Measurements from ENCODE around the gene MARCHF10.
"Not testable (repeated sequence)": the region's sequence is repeated elsewhere in the genome, so short reads cannot be mapped to it uniquely, and the experiment has no call there.

Gene MARCHF10

DNA sequence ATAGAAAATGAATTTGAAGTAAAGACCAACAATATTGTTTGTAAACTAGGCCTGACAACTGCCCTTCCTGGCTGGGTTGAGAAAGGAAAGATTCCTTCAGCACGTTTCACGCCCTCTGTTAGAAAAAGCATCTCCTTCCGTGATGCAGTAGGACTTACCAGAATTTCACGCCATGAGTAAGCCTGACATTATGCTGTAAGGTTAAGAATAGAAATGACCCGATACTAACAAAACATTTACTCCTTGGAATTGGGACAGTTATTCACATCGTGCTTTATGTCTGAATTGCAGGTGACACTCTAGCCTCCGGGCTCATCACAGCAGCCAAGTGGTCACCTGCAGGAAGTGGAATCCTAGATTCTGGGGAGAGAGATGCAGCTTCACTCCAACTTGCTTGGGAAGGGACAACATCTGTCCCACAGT, 17.5 kb downstream of the MARCHF10 start:
- H3K27ac ChIP-seq = no peak overlapping the region
- no peaks in the 10 kb centered on the region for H3K9me3 ChIP-seq
- H3K36me3 ChIP-seq = no peaks in the 10 kb centered on the region
- H3K4me1 ChIP-seq = peaks cover 10% of the 10 kb centered on the region
- H3K9ac ChIP-seq = no peak overlapping the region
- TF ChIP-seq Cebpa-rat (IDR thresholded peaks at IDR 0.05) = no peak
- H3K4me3 ChIP-seq = no peak overlapping the region
- no peak overlapping the region for H3K4me2 ChIP-seq
- H4K20me1 ChIP-seq = no peaks in the 10 kb centered on the region
- no peaks in the 10 kb centered on the region for H3K27me3 ChIP-seq

DNA sequence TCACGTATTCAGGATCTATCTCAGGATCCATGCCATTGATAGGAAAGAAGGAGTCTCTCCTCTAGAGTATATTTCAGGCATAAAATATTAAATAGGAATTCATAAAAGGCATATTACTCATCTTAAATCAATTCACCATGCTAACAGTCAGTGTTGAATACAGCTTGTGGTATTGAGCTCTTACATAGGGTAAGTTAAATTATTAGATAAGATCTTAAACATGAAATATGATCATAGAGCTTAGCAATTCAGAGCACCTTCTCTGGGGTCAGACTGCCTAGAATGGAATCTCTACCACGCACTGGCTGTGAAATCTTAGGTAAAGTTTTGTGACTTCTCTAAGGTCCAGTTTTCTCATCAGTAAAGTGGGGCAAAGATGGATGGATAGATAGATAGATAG, 20.7 kb downstream of the MARCHF10 start:
- Histone ChIP-seq H3K27me3 (no peaks in the 10 kb centered on the region), H4K20me1 (no peaks in the 10 kb centered on the region), H3K9me3 (peaks cover 8% of the 10 kb centered on the region), H3K36me3 (no peaks in the 10 kb centered on the region), H3K4me2 (no peak overlapping the region), H3K4me1 (no peaks in the 10 kb centered on the region), H3K27ac (no peak overlapping the region), H3K9ac (no peak overlapping the region), H3K4me3 (no peak overlapping the region)
- TF ChIP-seq Cebpa-rat (IDR thresholded peaks at IDR 0.05) = no peak

GRCh38 chr17:62786646-62787045, 21.5 kb downstream of the MARCHF10 start:
- no peaks in the 10 kb centered on the region for H3K4me1 ChIP-seq
- H3K27ac ChIP-seq = no peak overlapping the region
- H3K4me2 ChIP-seq = no peak overlapping the region
- H4K20me1 ChIP-seq = no peaks in the 10 kb centered on the region
- no peak for TF ChIP-seq Cebpa-rat (IDR thresholded peaks at IDR 0.05)
- H3K9ac ChIP-seq = no peak overlapping the region
- peaks cover 15% of the 10 kb centered on the region for H3K9me3 ChIP-seq
- no peaks in the 10 kb centered on the region for H3K36me3 ChIP-seq
- H3K4me3 ChIP-seq = no peak overlapping the region
- H3K27me3 ChIP-seq = no peaks in the 10 kb centered on the region

GRCh38 chr17:62785983-62786382, 22.1 kb downstream of the MARCHF10 start:
- not testable (repeated sequence) for H3K4me1 ChIP-seq, H3K27ac ChIP-seq, H4K20me1 ChIP-seq, H3K4me2 ChIP-seq, H3K4me3 ChIP-seq, H3K27me3 ChIP-seq, H3K9ac ChIP-seq, H3K36me3 ChIP-seq
- H3K9me3 ChIP-seq = peaks cover 16% of the 10 kb centered on the region

- Histone ChIP-seq H3K36me3 (no peaks in the 10 kb centered on the region), H3K4me3 (no peak overlapping the region), H3K27me3 (no peaks in the 10 kb centered on the region), H3K4me1 (no peaks in the 10 kb centered on the region), H3K9me3 (peaks cover 16% of the 10 kb centered on the region), H3K9ac (no peak overlapping the region), H4K20me1 (no peaks in the 10 kb centered on the region), H3K27ac (no peak overlapping the region), H3K4me2 (no peak overlapping the region)
- no peak for TF ChIP-seq Cebpa-rat (IDR thresholded peaks at IDR 0.05)
Measured at GRCh38 chr17:62782730-62783270, 25.3 kb downstream of the MARCHF10 start.

GRCh38 chr17:62781831-62782251, 26.3 kb downstream of the MARCHF10 start:
- Histone ChIP-seq H4K20me1 (no peaks in the 10 kb centered on the region), H3K9ac (no peak overlapping the region), H3K36me3 (no peaks in the 10 kb centered on the region), H3K27ac (no peak overlapping the region), H3K27me3 (no peaks in the 10 kb centered on the region), H3K4me1 (no peaks in the 10 kb centered on the region), H3K9me3 (peaks cover 16% of the 10 kb centered on the region), H3K4me3 (no peak overlapping the region), H3K4me2 (no peak overlapping the region)
- no peak for TF ChIP-seq Cebpa-rat (IDR thresholded peaks at IDR 0.05)

DNA sequence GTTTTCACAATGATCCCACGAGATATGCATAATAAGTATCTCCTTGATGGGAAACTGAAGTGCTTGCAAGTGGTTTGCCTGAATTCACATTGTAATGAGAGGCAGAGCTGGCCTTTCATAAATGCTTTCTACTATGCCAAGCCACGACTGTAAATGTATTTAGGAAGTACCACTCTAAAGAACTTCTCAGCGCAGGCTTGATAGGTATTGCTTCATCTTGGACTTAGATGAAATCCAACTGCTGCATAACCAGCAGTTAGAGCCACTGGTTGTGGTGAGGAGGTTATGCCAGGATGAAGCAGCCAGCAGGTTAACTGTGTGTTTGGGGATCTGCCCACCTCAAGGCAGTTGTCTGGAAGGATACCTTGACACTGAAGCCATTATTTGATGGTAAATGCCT, 26.8 kb downstream of the MARCHF10 start:
- Histone ChIP-seq H3K9ac (no peak overlapping the region), H4K20me1 (no peaks in the 10 kb centered on the region), H3K9me3 (peaks cover 16% of the 10 kb centered on the region), H3K4me2 (no peak overlapping the region), H3K27ac (no peak overlapping the region), H3K4me1 (no peaks in the 10 kb centered on the region), H3K27me3 (no peaks in the 10 kb centered on the region), H3K4me3 (no peak overlapping the region), H3K36me3 (no peaks in the 10 kb centered on the region)
- no peak for TF ChIP-seq Cebpa-rat (IDR thresholded peaks at IDR 0.05)

DNA sequence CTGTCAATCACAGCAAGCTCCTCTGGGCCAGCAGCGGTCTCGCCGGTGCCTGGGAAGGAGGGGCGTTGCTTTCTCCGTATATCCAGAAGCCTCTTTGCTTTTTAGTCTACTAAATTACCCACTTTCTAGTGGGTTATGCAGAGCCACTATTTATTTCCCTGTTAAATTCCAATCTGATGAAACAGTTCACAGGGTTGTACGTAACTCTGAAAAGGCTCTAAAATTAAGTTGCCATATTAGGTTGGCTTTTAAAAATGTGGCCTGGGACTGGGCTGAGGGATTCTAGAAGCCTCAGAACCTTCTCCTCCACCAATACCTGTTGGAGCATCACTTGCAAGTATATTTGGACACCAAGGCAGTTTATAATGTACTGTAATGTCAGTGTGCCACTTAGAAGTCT, 27.2 kb downstream of the MARCHF10 start:
- no peaks in the 10 kb centered on the region for H3K4me1 ChIP-seq
- H3K27ac ChIP-seq = no peak overlapping the region
- no peak for TF ChIP-seq Cebpa-rat (IDR thresholded peaks at IDR 0.05)
- no peaks in the 10 kb centered on the region for H3K36me3 ChIP-seq
- H4K20me1 ChIP-seq = no peaks in the 10 kb centered on the region
- H3K9me3 ChIP-seq = peaks cover 16% of the 10 kb centered on the region
- no peak overlapping the region for H3K4me3 ChIP-seq
- H3K4me2 ChIP-seq = no peak overlapping the region
- H3K27me3 ChIP-seq = no peaks in the 10 kb centered on the region
- no peak overlapping the region for H3K9ac ChIP-seq

DNA sequence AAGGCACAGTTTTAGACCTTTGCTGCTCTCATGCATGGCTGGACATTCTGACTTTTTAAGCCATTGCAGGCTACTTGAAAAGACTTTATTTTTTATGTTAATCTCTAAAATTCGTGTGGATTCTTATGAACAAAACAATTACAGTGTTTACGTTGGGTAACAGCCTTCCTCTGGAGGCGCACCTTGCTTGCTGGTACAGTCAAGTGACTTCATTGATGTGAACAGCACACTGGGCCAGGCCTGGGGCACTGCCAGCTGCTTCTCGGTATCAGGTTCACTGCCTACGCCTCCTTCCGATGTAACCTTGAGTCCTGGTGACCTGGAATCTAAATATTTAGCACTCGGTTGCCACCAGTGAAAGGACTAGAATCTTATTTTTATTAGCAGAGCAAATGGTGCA, 27.8 kb downstream of the MARCHF10 start:
- Histone ChIP-seq H3K36me3 (no peaks in the 10 kb centered on the region), H3K9me3 (peaks cover 16% of the 10 kb centered on the region), H3K4me2 (no peak overlapping the region), H3K4me3 (no peak overlapping the region), H4K20me1 (no peaks in the 10 kb centered on the region), H3K27me3 (no peaks in the 10 kb centered on the region), H3K9ac (no peak overlapping the region), H3K4me1 (no peaks in the 10 kb centered on the region), H3K27ac (no peak overlapping the region)
- TF ChIP-seq Cebpa-rat (IDR thresholded peaks at IDR 0.05) = no peak

- no peak overlapping the region for H3K4me3 ChIP-seq
- H3K9ac ChIP-seq = no peak overlapping the region
Measured at GRCh38 chr17:62778990-62779681, 29.0 kb downstream of the MARCHF10 start.

More at GRCh38 chr17:62778990-62779681, 29.0 kb downstream of the MARCHF10 start:
- Histone ChIP-seq H3K27ac (no peak overlapping the region), H3K4me1 (no peaks in the 10 kb centered on the region), H3K27me3 (no peaks in the 10 kb centered on the region), H3K4me2 (no peak overlapping the region), H3K9me3 (peaks cover 16% of the 10 kb centered on the region), H4K20me1 (no peaks in the 10 kb centered on the region), H3K36me3 (no peaks in the 10 kb centered on the region)
- TF ChIP-seq Cebpa-rat (IDR thresholded peaks at IDR 0.05) = no peak

Data from BLaER1 (cell line).